Hematopoietic multipotent progenitor cell treated with erythropoietin and hydrocortisone succinate and interleukin-3 and kit ligand, for 8 days (in vitro differentiated cells): ENCODE data around the gene PLSCR2.
A peak's percentile ranks its signal among the peaks of the same experiment; 100 is the strongest.
"Not testable (repeated sequence)": the region's sequence is repeated elsewhere in the genome, so short reads cannot be mapped to it uniquely, and the experiment has no call there.

Source experiments
- DNase-seq: peaks from one replicate; pipeline ENCODE4 v3.0.0-alpha.2; 2015

Gene PLSCR2

GRCh38 chr3:146469150-146470017 lies at the start of gene PLSCR2:
Gene PLSCR2 (minus strand): TSS chr3:146469561. CDS start chr3:146459904, 9,657 bp downstream.
- DNase-seq, result peak; percentile 70

- DNase-seq, result no peak
Measured at GRCh38 chr3:146517684-146518435, 48.5 kb upstream of the PLSCR2 start.

- no peak for DNase-seq
Measured at GRCh38 chr3:146513386-146514051, 44.2 kb upstream of the PLSCR2 start.

GRCh38 chr3:146511402-146512134 lies 42.2 kb upstream of the PLSCR2 start:
- no peak for DNase-seq

GRCh38 chr3:146507331-146508120 lies 38.2 kb upstream of the PLSCR2 start:
- DNase-seq, result no peak

GRCh38 chr3:146505516-146505915 lies 36.2 kb upstream of the PLSCR2 start:
- no peak for DNase-seq

GRCh38 chr3:146504498-146505197 lies 35.3 kb upstream of the PLSCR2 start:
- DNase-seq, result peak; percentile 67

GRCh38 chr3:146503461-146504202 lies 34.3 kb upstream of the PLSCR2 start:
- no peak for DNase-seq

- DNase-seq, result no peak
Measured at GRCh38 chr3:146502887-146503460, 33.6 kb upstream of the PLSCR2 start.

DNA sequence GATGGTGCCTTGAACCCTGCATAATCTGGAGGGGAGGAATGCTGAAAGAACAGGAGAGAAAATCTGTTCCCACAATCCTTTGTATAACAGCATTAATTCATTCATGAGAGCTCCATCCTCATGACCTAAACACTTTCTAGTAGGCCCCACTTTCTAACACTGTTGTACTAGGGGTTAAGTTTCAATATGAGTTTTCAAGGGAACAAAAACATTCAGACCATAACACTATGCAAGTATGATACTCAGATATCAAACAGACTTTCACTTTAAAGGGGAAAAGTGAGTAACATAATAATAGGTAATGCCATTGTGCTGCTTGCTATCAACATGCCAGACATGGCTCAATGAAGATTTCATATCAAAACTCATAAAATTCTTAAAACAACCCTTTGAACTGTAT lies 32.4 kb upstream of the PLSCR2 start:
- DNase-seq, result no peak

- DNase-seq, result no peak
Measured at GRCh38 chr3:146499701-146500100, 30.3 kb upstream of the PLSCR2 start.

DNA sequence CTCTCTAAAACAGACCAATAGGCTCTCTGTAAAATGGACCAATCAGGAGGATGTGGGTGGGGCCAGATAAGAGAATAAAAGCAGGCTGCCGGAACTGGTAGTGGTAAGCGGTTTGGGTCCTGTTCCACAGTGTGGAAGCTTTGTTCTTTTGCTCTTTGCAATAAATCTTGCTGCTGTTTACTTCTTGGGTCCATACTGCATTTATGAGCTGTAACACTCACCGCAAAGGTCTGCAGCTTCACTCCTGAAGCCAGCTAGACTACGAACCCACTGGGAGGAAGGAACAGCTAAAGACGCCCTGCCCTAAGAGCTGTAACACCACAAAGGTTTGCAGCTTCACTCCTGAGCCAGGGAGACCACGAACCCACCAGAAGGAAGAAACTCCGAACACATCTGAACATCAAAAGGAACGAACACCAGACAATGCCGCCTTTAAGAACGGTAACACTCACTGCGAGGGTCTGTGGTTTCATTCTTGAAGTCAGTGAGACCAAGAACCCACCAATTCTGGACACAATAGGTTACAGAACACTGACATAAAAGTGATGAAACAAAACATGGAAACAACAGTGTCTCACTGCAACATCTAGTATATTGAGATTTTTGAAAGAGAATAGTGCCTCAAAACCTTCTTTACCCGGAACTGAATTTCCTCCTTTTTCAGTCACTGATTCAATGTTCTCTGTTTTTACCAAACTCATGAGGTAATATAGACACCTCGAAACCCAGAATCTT lies 28.8 kb upstream of the PLSCR2 start:
- no peak for DNase-seq

- DNase-seq, result not testable (repeated sequence)
Measured at GRCh38 chr3:146497145-146497843, 27.9 kb upstream of the PLSCR2 start.

- peak; percentile 91 for DNase-seq
Measured at GRCh38 chr3:146496726-146497125, 27.4 kb upstream of the PLSCR2 start.

GRCh38 chr3:146496251-146496650 lies 26.9 kb upstream of the PLSCR2 start:
- no peak for DNase-seq

DNA sequence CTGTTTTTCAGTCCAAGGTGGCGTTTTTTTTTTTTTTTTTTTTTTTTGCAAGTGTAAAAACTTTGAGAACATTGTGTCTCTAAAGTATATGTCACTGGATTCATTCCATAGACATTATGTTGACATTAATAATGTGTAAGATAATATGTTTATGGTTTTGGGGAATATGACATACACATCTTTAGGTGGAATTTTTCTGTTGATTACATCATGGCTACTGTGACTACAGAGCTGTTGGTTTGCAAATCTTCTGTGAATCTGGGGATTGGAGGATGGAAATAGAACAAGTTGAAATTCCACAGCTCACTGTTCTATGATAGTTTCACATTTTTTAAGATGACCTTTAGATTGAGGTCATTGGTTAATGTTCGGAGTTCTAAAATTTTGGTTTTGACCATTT lies 24.4 kb upstream of the PLSCR2 start:
- no peak for DNase-seq

DNA sequence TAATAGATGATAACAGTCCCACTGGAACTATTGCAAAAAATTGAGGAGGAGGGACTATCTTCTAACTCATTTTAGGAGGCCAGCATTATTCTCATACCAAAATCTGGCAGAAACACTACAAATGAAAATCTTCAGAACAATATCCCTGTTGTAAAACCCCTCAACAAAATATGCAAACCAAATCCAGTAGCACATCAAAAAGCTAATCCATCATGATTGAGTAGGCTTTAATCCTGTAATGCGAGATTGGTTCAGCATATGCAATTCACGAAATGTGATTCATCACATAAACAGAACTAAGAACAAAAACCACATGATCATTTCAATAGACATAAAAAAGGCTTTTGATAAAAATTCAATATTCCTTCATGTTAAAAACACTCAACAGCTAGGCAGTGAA lies 23.9 kb upstream of the PLSCR2 start:
- no peak for DNase-seq

DNA sequence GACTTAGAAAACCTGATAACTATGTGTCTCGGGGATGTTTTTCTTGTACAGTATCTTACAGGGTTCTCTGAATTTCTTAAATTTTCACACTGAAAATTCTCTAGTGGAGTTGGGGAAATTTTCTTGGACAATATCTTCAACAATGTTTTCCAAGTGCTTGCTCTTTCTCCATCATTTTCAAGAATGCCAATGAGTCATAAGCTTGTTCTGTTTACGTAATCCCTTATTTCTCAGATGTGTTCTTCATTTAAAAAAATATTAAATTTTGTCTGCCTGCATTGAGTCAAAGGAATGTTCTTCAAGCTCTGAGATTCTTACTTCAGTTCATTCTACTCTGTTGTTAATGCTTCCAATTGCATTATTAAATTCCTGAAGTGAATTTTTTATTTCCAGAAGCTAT lies 21.9 kb upstream of the PLSCR2 start:
- DNase-seq, result no peak

GRCh38 chr3:146485297-146485696 lies 15.9 kb upstream of the PLSCR2 start:
- DNase-seq, result no peak
